ENCODE results near the gene PIK3AP1.
A peak's percentile ranks its signal among the peaks of the same experiment; 100 is the strongest.

The PIK3AP1 gene

DNA sequence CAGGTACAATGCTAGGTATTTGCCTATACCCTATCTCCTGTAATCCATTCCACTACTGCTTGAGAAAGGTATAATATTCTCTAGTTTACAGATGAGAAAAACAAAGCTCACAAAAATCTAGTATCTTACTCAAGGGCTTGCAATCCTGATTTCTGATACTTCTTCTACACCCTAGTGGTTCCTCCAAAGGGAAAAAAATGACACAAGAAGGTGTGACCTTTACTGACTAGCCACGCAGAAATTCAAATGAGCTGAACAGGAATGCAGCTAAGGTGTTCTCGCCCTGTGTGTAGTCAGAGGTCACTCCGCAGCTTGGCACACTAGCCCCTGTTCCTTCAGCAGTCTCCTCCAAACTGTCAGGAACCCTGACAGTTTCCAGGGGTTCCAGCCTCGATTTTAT lies 74.0 kb downstream of the PIK3AP1 start:
- Mint-ChIP-seq H3K27ac (no peak overlapping the region), H3K4me3 (no peak overlapping the region), H3K36me3 (ENCODE audit: low read depth) (no peaks in the 10 kb centered on the region), H3K4me1 (peaks cover 13% of the 10 kb centered on the region), H3K9me3 (no peaks in the 10 kb centered on the region), H3K27me3 (ENCODE audit: low read depth, poor library complexity) (peaks cover 2% of the 10 kb centered on the region)
- TF ChIP-seq, protein P1, sequence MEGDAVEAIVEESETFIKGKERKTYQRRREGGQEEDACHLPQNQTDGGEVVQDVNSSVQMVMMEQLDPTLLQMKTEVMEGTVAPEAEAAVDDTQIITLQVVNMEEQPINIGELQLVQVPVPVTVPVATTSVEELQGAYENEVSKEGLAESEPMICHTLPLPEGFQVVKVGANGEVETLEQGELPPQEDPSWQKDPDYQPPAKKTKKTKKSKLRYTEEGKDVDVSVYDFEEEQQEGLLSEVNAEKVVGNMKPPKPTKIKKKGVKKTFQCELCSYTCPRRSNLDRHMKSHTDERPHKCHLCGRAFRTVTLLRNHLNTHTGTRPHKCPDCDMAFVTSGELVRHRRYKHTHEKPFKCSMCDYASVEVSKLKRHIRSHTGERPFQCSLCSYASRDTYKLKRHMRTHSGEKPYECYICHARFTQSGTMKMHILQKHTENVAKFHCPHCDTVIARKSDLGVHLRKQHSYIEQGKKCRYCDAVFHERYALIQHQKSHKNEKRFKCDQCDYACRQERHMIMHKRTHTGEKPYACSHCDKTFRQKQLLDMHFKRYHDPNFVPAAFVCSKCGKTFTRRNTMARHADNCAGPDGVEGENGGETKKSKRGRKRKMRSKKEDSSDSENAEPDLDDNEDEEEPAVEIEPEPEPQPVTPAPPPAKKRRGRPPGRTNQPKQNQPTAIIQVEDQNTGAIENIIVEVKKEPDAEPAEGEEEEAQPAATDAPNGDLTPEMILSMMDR (IDR thresholded peaks at IDR 0.05): no peak
- no peak for DNase-seq

DNA sequence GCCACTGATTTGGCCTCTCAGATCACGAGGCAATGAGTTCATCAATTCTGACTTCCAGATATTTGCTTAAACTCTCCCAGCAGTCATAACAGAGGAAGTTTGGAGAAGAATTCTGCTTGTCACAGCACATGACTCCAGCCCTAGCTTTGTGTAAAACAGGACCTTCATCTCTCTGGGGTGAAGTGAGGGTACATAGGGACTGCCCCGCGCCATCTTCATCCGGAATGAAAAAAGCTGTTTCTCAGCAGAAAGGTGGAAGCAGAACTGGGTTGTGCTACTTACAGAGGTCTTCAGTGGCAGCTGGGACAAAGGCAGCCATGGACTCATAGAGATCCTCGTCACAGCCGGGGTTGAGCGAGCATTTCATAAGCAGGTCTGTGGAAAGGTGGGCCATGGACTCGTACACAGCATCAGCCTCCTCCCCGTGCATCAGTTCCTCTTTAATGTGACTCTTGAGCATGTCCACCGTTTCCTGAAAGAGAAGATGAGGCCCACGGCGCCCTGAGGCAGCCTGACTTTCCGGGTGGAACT lies 75.1 kb downstream of the PIK3AP1 start:
- peaks cover 15% of the 10 kb centered on the region for H3K4me1 Mint-ChIP-seq
- TF ChIP-seq, protein P1 (IDR thresholded peaks at IDR 0.05): no peak
- H3K36me3 Mint-ChIP-seq (ENCODE audit: low read depth): no peaks in the 10 kb centered on the region
- H3K27me3 Mint-ChIP-seq (ENCODE audit: low read depth, poor library complexity): peaks cover 2% of the 10 kb centered on the region
- H3K27ac Mint-ChIP-seq: no peak overlapping the region
- no peak overlapping the region for H3K4me3 Mint-ChIP-seq
- DNase-seq: no peak
- H3K9me3 Mint-ChIP-seq: no peaks in the 10 kb centered on the region

DNA sequence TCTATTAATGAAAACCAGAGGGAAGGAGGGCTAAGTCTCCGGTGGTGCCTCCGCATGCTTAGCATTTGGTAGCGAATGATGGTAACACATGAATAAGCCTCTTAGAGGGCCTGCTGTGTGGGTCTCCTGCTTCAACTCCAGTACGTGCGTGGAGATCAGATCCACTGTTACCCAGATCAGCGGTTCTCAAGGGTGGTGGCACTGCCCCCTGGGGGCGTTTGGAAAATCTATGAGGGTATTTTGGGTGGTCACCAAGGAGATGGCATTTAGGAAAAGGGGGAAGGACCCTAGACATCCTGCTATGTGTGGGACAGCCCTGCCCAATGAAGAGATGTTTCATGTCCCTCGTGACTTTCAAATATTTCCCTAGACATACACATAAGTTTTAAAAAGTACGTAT lies 76.4 kb downstream of the PIK3AP1 start:
- peaks cover 2% of the 10 kb centered on the region for H3K27me3 Mint-ChIP-seq (ENCODE audit: low read depth, poor library complexity)

DNA sequence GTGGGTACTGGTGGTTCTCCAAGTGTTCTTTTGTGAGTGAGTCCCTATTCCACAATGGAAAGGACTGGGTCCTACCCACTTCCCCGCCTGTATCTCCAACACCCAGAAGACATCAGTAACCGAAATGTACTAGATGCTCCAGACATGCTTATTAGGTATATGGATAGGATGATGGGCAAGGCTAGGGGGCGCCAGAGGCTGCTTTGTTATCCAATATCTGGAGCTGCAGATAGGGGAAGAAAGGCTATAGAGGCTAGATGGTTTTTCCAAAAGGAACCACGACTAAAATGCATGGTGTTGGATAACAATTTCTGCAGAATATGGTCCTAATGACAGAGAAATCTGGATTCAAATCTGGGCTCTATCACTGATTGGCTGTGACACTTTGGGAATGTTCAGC lies 77.3 kb downstream of the PIK3AP1 start:
- Mint-ChIP-seq H3K36me3 (ENCODE audit: low read depth) (peaks cover 3% of the 10 kb centered on the region), H3K27ac (no peak overlapping the region), H3K4me3 (no peak overlapping the region), H3K4me1 (peaks cover 32% of the 10 kb centered on the region), H3K27me3 (ENCODE audit: low read depth, poor library complexity) (peaks cover 5% of the 10 kb centered on the region), H3K9me3 (peaks cover under 1% of the 10 kb centered on the region)
- DNase-seq: peak; percentile 69
- TF ChIP-seq, protein P1 (IDR thresholded peaks at IDR 0.05): peak; percentile 49

More for the DNA sequence above, 76.4 kb downstream of the PIK3AP1 start:
- peaks cover 28% of the 10 kb centered on the region for H3K4me1 Mint-ChIP-seq
- no peaks in the 10 kb centered on the region for H3K36me3 Mint-ChIP-seq (ENCODE audit: low read depth)
- H3K27ac Mint-ChIP-seq: no peak overlapping the region
- no peaks in the 10 kb centered on the region for H3K9me3 Mint-ChIP-seq
- H3K4me3 Mint-ChIP-seq: no peak overlapping the region
- TF ChIP-seq, protein P1 (IDR thresholded peaks at IDR 0.05): no peak
- no peak for DNase-seq

DNA sequence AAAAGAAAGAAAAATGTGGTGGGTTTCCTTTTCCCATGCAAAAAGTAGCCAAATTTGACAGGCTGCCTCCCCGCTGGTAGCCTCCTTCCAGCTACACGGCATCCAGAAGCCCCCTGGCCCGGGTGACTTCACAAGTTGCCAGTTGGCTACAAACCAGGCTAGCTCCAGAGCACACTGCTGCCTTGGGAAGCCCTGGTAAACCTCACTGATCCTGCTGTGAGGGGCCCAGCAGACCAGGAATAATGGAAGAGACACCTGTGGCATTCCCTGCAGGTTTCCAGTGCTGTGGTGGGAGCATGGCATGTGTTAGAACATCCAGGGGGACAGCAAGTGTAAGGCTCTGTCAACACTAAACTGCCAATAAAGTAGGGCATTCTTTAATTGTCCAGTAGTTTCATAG lies 77.8 kb downstream of the PIK3AP1 start:
- peaks cover 5% of the 10 kb centered on the region for H3K36me3 Mint-ChIP-seq (ENCODE audit: low read depth)
- H3K27me3 Mint-ChIP-seq (ENCODE audit: low read depth, poor library complexity): peaks cover 5% of the 10 kb centered on the region
- H3K9me3 Mint-ChIP-seq: peaks cover 3% of the 10 kb centered on the region
- DNase-seq: no peak
- H3K4me3 Mint-ChIP-seq: no peak overlapping the region
- no peak overlapping the region for H3K27ac Mint-ChIP-seq
- TF ChIP-seq, protein P1 (IDR thresholded peaks at IDR 0.05): no peak
- peaks cover 28% of the 10 kb centered on the region for H3K4me1 Mint-ChIP-seq

Measured in nephron progenitor cell (in vitro differentiated cells).